ENCODE data around the gene NEUROG1. TPM values are rescaled to one million over a fixed set of nuclear protein-coding genes. Genes with fewer than 3 reads are reported as not detected.
"Not testable (repeated sequence)": the region's sequence is repeated elsewhere in the genome, so short reads cannot be mapped to it uniquely, and the experiment has no call there.

Gene NEUROG1
- total RNA-seq, 1 donor from 2014 or later, result not detected

- Mint-ChIP-seq H3K27me3 (peaks cover 53% of the 10 kb centered on the region), H3K4me1 (no peaks in the 10 kb centered on the region), H3K27ac (no peak overlapping the region), H3K4me3 (no peak overlapping the region), H3K36me3 (ENCODE audit: low read depth) (no peaks in the 10 kb centered on the region), H3K9me3 (no peaks in the 10 kb centered on the region)
- DNase-seq, result no peak
- intact Hi-C loops (cut with micrococcal nuclease), result no loop called here
Observed at GRCh38 chr5:135505973-135506372, 29.8 kb downstream of the NEUROG1 start.

- intact Hi-C loops (cut with micrococcal nuclease), result no loop called here
- no peak overlapping the region for H3K4me3 Mint-ChIP-seq
- H3K9me3 Mint-ChIP-seq, result no peaks in the 10 kb centered on the region
- no peak for DNase-seq
- H3K27ac Mint-ChIP-seq, result no peak overlapping the region
- H3K36me3 Mint-ChIP-seq (ENCODE audit: low read depth), result no peaks in the 10 kb centered on the region
- H3K4me1 Mint-ChIP-seq, result no peaks in the 10 kb centered on the region
- peaks cover 41% of the 10 kb centered on the region for H3K27me3 Mint-ChIP-seq
Observed at GRCh38 chr5:135504376-135504775, 31.4 kb downstream of the NEUROG1 start.

- Mint-ChIP-seq H3K4me1 (no peaks in the 10 kb centered on the region), H3K4me3 (no peak overlapping the region), H3K36me3 (ENCODE audit: low read depth) (no peaks in the 10 kb centered on the region), H3K27me3 (peaks cover 37% of the 10 kb centered on the region), H3K27ac (no peak overlapping the region), H3K9me3 (no peaks in the 10 kb centered on the region)
- intact Hi-C loops (cut with micrococcal nuclease), result no loop called here
- no peak for DNase-seq
Observed at GRCh38 chr5:135503871-135504270, 31.9 kb downstream of the NEUROG1 start.

- H3K36me3 Mint-ChIP-seq (ENCODE audit: low read depth), result no peaks in the 10 kb centered on the region
- H3K9me3 Mint-ChIP-seq, result no peaks in the 10 kb centered on the region
- intact Hi-C loops (cut with micrococcal nuclease), result no loop called here
- no peak overlapping the region for H3K27ac Mint-ChIP-seq
- no peaks in the 10 kb centered on the region for H3K4me1 Mint-ChIP-seq
- H3K27me3 Mint-ChIP-seq, result peaks cover 35% of the 10 kb centered on the region
- no peak for DNase-seq
- H3K4me3 Mint-ChIP-seq, result no peak overlapping the region
Observed at GRCh38 chr5:135502836-135503520, 32.8 kb downstream of the NEUROG1 start.

GRCh38 chr5:135501965-135502364, 33.8 kb downstream of the NEUROG1 start:
- no peak for DNase-seq
- Mint-ChIP-seq H3K9me3 (no peaks in the 10 kb centered on the region), H3K36me3 (ENCODE audit: low read depth) (no peaks in the 10 kb centered on the region), H3K27ac (no peak overlapping the region), H3K4me3 (no peak overlapping the region), H3K27me3 (peaks cover 33% of the 10 kb centered on the region), H3K4me1 (no peaks in the 10 kb centered on the region)
- intact Hi-C loops (cut with micrococcal nuclease), result no loop called here

GRCh38 chr5:135498637-135498995, 37.1 kb downstream of the NEUROG1 start:
- intact Hi-C loops (cut with micrococcal nuclease), result no loop called here
- H3K9me3 Mint-ChIP-seq, result no peaks in the 10 kb centered on the region
- no peaks in the 10 kb centered on the region for H3K4me1 Mint-ChIP-seq
- H3K36me3 Mint-ChIP-seq (ENCODE audit: low read depth), result no peaks in the 10 kb centered on the region
- peaks cover 41% of the 10 kb centered on the region for H3K27me3 Mint-ChIP-seq
- no peak for DNase-seq
- H3K27ac Mint-ChIP-seq, result no peak overlapping the region
- H3K4me3 Mint-ChIP-seq, result no peak overlapping the region

GRCh38 chr5:135497971-135498636, 37.7 kb downstream of the NEUROG1 start:
- intact Hi-C loops (cut with micrococcal nuclease), result no loop called here
- Mint-ChIP-seq H3K27ac (no peak overlapping the region), H3K9me3 (no peaks in the 10 kb centered on the region), H3K4me1 (no peaks in the 10 kb centered on the region), H3K27me3 (peaks cover 44% of the 10 kb centered on the region), H3K4me3 (no peak overlapping the region), H3K36me3 (ENCODE audit: low read depth) (no peaks in the 10 kb centered on the region)
- no peak for DNase-seq

GRCh38 chr5:135495531-135495930, 40.2 kb downstream of the NEUROG1 start:
- H3K27me3 Mint-ChIP-seq, result peaks cover 58% of the 10 kb centered on the region
- H3K4me3 Mint-ChIP-seq; H3K36me3 Mint-ChIP-seq (ENCODE audit: low read depth); intact Hi-C loops (cut with micrococcal nuclease); H3K9me3 Mint-ChIP-seq; H3K4me1 Mint-ChIP-seq; DNase-seq; H3K27ac Mint-ChIP-seq: not testable (repeated sequence)

GRCh38 chr5:135494196-135494595, 41.6 kb downstream of the NEUROG1 start:
- Mint-ChIP-seq H3K4me1 (peaks cover 4% of the 10 kb centered on the region), H3K36me3 (ENCODE audit: low read depth) (peaks cover 2% of the 10 kb centered on the region), H3K4me3 (no peak overlapping the region), H3K27ac (no peak overlapping the region), H3K27me3 (peaks cover 66% of the 10 kb centered on the region), H3K9me3 (no peaks in the 10 kb centered on the region)
- intact Hi-C loops (cut with micrococcal nuclease), result no loop called here
- no peak for DNase-seq

- intact Hi-C loops (cut with micrococcal nuclease), result no loop called here
- no peak overlapping the region for H3K4me3 Mint-ChIP-seq
- no peak overlapping the region for H3K27ac Mint-ChIP-seq
- H3K36me3 Mint-ChIP-seq (ENCODE audit: low read depth), result peaks cover 2% of the 10 kb centered on the region
- H3K27me3 Mint-ChIP-seq, result peaks cover 66% of the 10 kb centered on the region
- no peaks in the 10 kb centered on the region for H3K9me3 Mint-ChIP-seq
- DNase-seq, result no peak
- peaks cover 4% of the 10 kb centered on the region for H3K4me1 Mint-ChIP-seq
Observed at GRCh38 chr5:135493406-135494180, 42.2 kb downstream of the NEUROG1 start.

GRCh38 chr5:135492319-135492626, 43.5 kb downstream of the NEUROG1 start:
- H3K27ac Mint-ChIP-seq, result no peak overlapping the region
- peaks cover 4% of the 10 kb centered on the region for H3K4me1 Mint-ChIP-seq
- H3K27me3 Mint-ChIP-seq, result peaks cover 76% of the 10 kb centered on the region
- DNase-seq, result no peak
- H3K36me3 Mint-ChIP-seq (ENCODE audit: low read depth), result peaks cover 2% of the 10 kb centered on the region
- no peaks in the 10 kb centered on the region for H3K9me3 Mint-ChIP-seq
- no peak overlapping the region for H3K4me3 Mint-ChIP-seq
- intact Hi-C loops (cut with micrococcal nuclease), result no loop called here

- peaks cover 4% of the 10 kb centered on the region for H3K4me1 Mint-ChIP-seq
- H3K27ac Mint-ChIP-seq, result no peak overlapping the region
- H3K27me3 Mint-ChIP-seq, result peaks cover 77% of the 10 kb centered on the region
- no peak for DNase-seq
- intact Hi-C loops (cut with micrococcal nuclease), result loop anchor here (2.0 kb wide), 2 partner anchors 17 to 51 kb away; no protein-coding TSS in a partner anchor
- no peak overlapping the region for H3K4me3 Mint-ChIP-seq
- H3K36me3 Mint-ChIP-seq (ENCODE audit: low read depth), result peaks cover 2% of the 10 kb centered on the region
- no peaks in the 10 kb centered on the region for H3K9me3 Mint-ChIP-seq
Observed at GRCh38 chr5:135491552-135492318, 44.0 kb downstream of the NEUROG1 start.

- DNase-seq, result no peak
Observed at GRCh38 chr5:135491038-135491551, 44.7 kb downstream of the NEUROG1 start.

More at GRCh38 chr5:135491038-135491551, 44.7 kb downstream of the NEUROG1 start:
- no peak overlapping the region for H3K4me3 Mint-ChIP-seq
- no peaks in the 10 kb centered on the region for H3K9me3 Mint-ChIP-seq
- H3K4me1 Mint-ChIP-seq, result peaks cover 4% of the 10 kb centered on the region
- H3K27ac Mint-ChIP-seq, result no peak overlapping the region
- H3K27me3 Mint-ChIP-seq, result peaks cover 83% of the 10 kb centered on the region
- intact Hi-C loops (cut with micrococcal nuclease), result loop anchor here (2.0 kb wide), 2 partner anchors 18 to 52 kb away; no protein-coding TSS in a partner anchor
- peaks cover 2% of the 10 kb centered on the region for H3K36me3 Mint-ChIP-seq (ENCODE audit: low read depth)

Measured in activated CD4-positive, alpha-beta T cell treated with anti-CD3 and anti-CD28 coated beads, Interleukin-2, amount 10 ng/mL, durations not matched to agents 24 days and 14 days (primary cell).